Suprapubic skin (tissue), 3 donors: ENCODE results near the gene PROZ.

Experiments
- POLR2A ChIP-seq, 2 donors: fragments of 450-650 bp; IDR thresholded peaks; one replicate each; pipeline ENCODE4 v1.6.1; 2017; ENCODE audit warnings: antibody characterized with exemption in 2 of 2, mild to moderate bottlenecking in 2 of 2, moderate library complexity in 2 of 2
- TF ChIP-seq, protein P1 (sequence below), 2 donors: fragments of 200-600 bp in 1 of 2; fragments of 450-650 bp in 1 of 2; sonication (generic) in 1 of 2; IDR thresholded peaks; one replicate each; pipeline ENCODE4 v1.5.1; 2016 to 2019; ENCODE audit warnings: antibody characterized with exemption in 2 of 2, mild to moderate bottlenecking in 1 of 2, moderate library complexity in 1 of 2

DNA sequence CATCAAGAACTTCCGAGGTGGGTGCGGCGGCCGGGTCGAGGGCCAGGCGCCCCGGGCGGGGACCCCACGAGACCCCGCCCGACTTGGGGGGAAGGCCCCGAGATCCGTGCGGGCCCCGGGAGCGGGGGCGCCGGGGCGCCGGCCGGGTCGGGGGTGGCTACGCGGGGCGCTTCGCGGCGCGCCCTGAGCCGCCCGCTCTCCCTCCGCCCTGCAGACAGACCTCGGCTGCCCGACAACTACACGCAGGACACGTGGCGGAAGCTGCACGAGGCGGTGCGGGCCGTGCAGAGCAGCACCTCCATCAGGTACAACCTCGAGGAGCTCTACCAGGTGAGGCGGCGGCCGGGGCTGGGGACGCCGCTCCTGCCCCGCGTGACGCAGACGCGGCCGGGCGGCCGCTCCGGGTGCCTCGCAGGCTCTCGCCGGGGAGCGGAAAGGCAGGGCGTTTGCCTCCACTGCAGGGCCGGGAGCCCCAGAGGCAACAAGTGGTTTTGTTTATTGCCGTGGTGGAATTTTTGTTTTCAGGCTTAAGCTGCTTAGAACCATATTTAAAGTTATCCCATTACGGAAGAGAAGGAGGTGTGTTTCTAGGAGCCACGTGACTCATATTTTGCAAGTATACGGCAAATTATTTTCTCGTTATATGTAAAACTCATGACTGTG is 51.4 kb downstream of the PROZ start:
- TF ChIP-seq, protein P1, sequence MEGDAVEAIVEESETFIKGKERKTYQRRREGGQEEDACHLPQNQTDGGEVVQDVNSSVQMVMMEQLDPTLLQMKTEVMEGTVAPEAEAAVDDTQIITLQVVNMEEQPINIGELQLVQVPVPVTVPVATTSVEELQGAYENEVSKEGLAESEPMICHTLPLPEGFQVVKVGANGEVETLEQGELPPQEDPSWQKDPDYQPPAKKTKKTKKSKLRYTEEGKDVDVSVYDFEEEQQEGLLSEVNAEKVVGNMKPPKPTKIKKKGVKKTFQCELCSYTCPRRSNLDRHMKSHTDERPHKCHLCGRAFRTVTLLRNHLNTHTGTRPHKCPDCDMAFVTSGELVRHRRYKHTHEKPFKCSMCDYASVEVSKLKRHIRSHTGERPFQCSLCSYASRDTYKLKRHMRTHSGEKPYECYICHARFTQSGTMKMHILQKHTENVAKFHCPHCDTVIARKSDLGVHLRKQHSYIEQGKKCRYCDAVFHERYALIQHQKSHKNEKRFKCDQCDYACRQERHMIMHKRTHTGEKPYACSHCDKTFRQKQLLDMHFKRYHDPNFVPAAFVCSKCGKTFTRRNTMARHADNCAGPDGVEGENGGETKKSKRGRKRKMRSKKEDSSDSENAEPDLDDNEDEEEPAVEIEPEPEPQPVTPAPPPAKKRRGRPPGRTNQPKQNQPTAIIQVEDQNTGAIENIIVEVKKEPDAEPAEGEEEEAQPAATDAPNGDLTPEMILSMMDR (IDR thresholded peaks at IDR 0.05), result peak in 1 of 2 donors; percentile 7
- no peak for TF ChIP-seq POLR2A (IDR thresholded peaks at IDR 0.05)
